BJ (cell line): ENCODE measurements around the gene CSNK1E. TPM values are rescaled to one million over a fixed set of nuclear protein-coding genes. Genes with fewer than 3 reads are reported as not detected.
A peak's percentile ranks its signal among the peaks of the same experiment; 100 is the strongest.

Experiments
- CTCF ChIA-PET: fragments of 350-600 bp; formaldehyde crosslinking; extraction: SDS; loops from one replicate; lab custom pipeline; 2021; ENCODE audit warnings: antibody characterized with exemption, inconsistent platforms; lab: Yijun Ruan, JAX
- POLR2A ChIA-PET: fragments of 300-600 bp; sonication (Branson Sonifier 250); formaldehyde crosslinking; extraction: SDS; loops from one replicate; lab custom pipeline; 2021; ENCODE audit warnings: antibody characterized with exemption; lab: Charles Lee
- DNase-seq: peaks from one replicate; pipeline ENCODE4 v3.0.0-alpha.2; 2011; ENCODE audit warnings: low read depth
- H3K27me3 ChIP-seq: 2 replicates; pipeline ENCODE4 v1.6.0; 2011; ENCODE audit warnings: low read length; ENCODE audit not compliant: control insufficient read depth, insufficient read depth
- H3K36me3 ChIP-seq: 2 replicates; pipeline ENCODE4 v1.5.1; 2011; ENCODE audit warnings: low read length; ENCODE audit not compliant: control insufficient read depth, insufficient read depth
- H3K4me3 ChIP-seq: 2 replicates; pipeline ENCODE4 v1.5.1; 2011; ENCODE audit warnings: low read depth, mild to moderate bottlenecking, control low read depth, low read length
- polyA plus RNA-seq: library from polyadenylated mRNA; depleted of rRNA; stranded (reverse); fragments of >200 nt; gene quantifications from 2 replicates; pipeline ENCODE4 v1.2.3, GENCODE V29; 2011
- TF ChIP-seq, protein P1 (sequence below): IDR thresholded peaks from 2 replicates; pipeline ENCODE4 v1.5.1; 2011; ENCODE audit warnings: low read depth, mild to moderate bottlenecking, control low read depth, inconsistent platforms, low read length, moderate library complexity; ENCODE audit not compliant: insufficient read depth

Gene CSNK1E
- polyA plus RNA-seq, 1 experiment = 183 TPM

GRCh38 chr22:38257650-38258250 lies 59.5 kb downstream of the CSNK1E start:
- TF ChIP-seq, protein P1, sequence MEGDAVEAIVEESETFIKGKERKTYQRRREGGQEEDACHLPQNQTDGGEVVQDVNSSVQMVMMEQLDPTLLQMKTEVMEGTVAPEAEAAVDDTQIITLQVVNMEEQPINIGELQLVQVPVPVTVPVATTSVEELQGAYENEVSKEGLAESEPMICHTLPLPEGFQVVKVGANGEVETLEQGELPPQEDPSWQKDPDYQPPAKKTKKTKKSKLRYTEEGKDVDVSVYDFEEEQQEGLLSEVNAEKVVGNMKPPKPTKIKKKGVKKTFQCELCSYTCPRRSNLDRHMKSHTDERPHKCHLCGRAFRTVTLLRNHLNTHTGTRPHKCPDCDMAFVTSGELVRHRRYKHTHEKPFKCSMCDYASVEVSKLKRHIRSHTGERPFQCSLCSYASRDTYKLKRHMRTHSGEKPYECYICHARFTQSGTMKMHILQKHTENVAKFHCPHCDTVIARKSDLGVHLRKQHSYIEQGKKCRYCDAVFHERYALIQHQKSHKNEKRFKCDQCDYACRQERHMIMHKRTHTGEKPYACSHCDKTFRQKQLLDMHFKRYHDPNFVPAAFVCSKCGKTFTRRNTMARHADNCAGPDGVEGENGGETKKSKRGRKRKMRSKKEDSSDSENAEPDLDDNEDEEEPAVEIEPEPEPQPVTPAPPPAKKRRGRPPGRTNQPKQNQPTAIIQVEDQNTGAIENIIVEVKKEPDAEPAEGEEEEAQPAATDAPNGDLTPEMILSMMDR = no peak
- H3K4me3 ChIP-seq = peak overlapping the region; percentile 18; the same call in 1 of the 2 replicates
- H3K36me3 ChIP-seq = no peaks in the 10 kb centered on the region
- POLR2A ChIA-PET = interaction anchor here (0.7 kb wide), 1 partner anchor 208 kb away, joined by 4 read pairs; no protein-coding TSS in a partner anchor
- CTCF ChIA-PET = interaction anchor here (1.0 to 1.5 kb wide), 4 partner anchors 9 to 146 kb away, joined by 3 to 4 read pairs (median 3); no protein-coding TSS in a partner anchor
- no peaks in the 10 kb centered on the region for H3K27me3 ChIP-seq
- DNase-seq = no peak

DNA sequence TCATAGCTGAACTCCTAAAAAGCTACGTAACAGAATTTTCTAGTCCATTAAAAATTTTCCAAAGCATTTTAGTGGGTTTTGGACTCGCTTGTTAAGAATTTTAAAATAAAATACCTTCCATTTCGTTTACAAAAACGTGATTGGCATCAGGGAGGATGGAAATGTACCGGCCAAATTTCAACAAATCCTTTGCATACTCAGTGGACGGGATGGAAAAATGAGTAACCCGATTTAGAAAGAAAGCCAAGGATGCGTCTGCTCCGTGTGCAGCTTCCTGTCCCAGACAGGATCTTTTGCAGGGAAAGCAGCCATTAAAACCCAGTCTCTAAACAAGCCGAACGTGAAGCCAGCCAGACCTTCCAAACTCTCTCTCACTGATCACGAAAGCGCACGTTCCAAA lies 60.1 kb downstream of the CSNK1E start:
- ChIA-PET POLR2A (interaction anchor here (0.7 kb wide), 2 partner anchors 47 to 208 kb away, joined by 4 to 18 read pairs; no protein-coding TSS in a partner anchor), CTCF (interaction anchor here (1.0 to 1.5 kb wide), 4 partner anchors 10 to 144 kb away, joined by 3 to 4 read pairs (median 4); no protein-coding TSS in a partner anchor)
- Histone ChIP-seq H3K36me3 (no peaks in the 10 kb centered on the region), H3K4me3 (peak overlapping the region; percentile 18; the same call in 1 of the 2 replicates), H3K27me3 (no peaks in the 10 kb centered on the region)
- peak; percentile 38 for DNase-seq
- TF ChIP-seq, protein P1 = no peak

DNA sequence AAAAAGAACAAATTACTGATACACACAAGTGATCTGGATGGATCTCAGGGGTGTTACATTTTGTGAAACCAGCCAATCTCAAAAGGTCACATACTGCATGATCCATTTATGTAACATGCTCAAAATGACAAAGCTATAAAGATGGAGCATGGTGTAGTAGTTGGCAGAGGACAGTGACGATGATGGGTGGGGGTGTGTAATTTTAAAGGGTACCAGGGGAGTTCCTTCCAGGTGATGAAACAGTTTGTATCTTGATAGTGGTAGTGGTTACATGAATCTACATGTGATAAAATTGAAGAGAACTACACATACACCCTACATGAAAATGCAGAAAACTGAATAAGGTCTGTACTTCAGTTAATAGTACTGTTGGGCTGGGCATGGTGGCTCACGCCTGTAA lies 61.5 kb downstream of the CSNK1E start:
- Histone ChIP-seq H3K36me3 (peaks cover 2% of the 10 kb centered on the region; the same call in 1 of the 2 replicates), H3K27me3 (no peaks in the 10 kb centered on the region), H3K4me3 (no peak overlapping the region)
- DNase-seq = no peak
- POLR2A ChIA-PET = no interaction called here
- TF ChIP-seq, protein P1 = no peak
- CTCF ChIA-PET = no interaction called here

- Histone ChIP-seq H3K36me3 (peaks cover 12% of the 10 kb centered on the region), H3K4me3 (no peak overlapping the region), H3K27me3 (no peaks in the 10 kb centered on the region)
- DNase-seq = no peak
- CTCF ChIA-PET = no interaction called here
- TF ChIP-seq, protein P1 = no peak
- POLR2A ChIA-PET = interaction anchor here (0.6 kb wide), 1 partner anchor 22 kb away, joined by 3 read pairs; no protein-coding TSS in a partner anchor
Observed at GRCh38 chr22:38251341-38251692, 65.9 kb downstream of the CSNK1E start.

DNA sequence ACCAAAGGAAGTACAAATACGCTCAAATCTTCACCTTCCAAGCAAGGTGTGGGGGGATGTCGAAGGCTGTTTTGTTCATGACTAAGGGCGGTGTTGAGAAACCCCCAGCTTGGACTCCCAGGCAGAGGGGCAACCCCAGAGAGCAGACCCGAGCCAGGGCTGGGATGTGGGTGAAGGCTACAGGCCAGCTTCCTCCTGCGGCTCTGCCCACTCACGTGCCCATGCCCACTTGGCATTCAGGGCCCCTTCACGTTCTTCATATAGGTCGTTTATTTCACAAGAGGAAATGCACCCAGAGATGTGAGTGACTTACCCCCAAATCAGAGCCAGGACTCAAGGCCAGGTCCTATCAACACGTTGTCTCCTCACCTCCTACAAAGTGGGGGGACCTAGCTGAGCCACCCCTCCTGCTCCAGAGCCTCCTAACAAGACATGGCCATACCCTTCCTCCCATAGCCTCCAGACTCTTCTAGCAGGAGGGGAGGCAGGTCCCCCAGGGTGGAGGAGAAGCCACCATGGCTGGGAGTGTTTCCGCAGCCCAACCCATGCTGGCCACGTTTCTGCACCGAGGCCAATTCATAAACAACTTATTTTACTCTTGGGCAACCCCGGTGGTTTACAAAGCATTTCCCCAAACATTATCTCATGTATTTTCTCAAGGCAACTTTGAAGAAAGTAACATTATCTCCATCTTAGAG lies 66.4 kb downstream of the CSNK1E start:
- Histone ChIP-seq H3K36me3 (peaks cover 17% of the 10 kb centered on the region), H3K27me3 (no peaks in the 10 kb centered on the region), H3K4me3 (no peak overlapping the region)
- DNase-seq = no peak
- ChIA-PET POLR2A (interaction anchor here (0.6 kb wide), 1 partner anchor 21 kb away, joined by 3 read pairs; no protein-coding TSS in a partner anchor), CTCF (interaction anchor here (0.8 to 0.9 kb wide), 2 partner anchors 11 to 30 kb away, joined by 3 read pairs; no protein-coding TSS in a partner anchor)
- TF ChIP-seq, protein P1 = no peak
